OCI-LY1 (cell line): ENCODE results near the gene HELZ2.

Source experiments
- CTCF ChIP-seq: fragments of 200-600 bp; sonication (generic), shearing (Covaris generic); IDR thresholded peaks from 2 replicates; pipeline ENCODE4 v1.5.1; 2017; ENCODE audit warnings: mild to moderate bottlenecking, antibody characterized with exemption, low read length, moderate library complexity, mixed read lengths
- EZH2 ChIP-seq: fragments of 200-600 bp; sonication (generic), shearing (Covaris generic); IDR thresholded peaks from 2 replicates; pipeline ENCODE4 v1.8.0; 2017; ENCODE audit warnings: borderline replicate concordance, mixed run types, mild to moderate bottlenecking, antibody characterized with exemption, low read length, moderate library complexity, mixed read lengths

- TF ChIP-seq CTCF (no peak), EZH2 (no peak)
These were observed 24.3 kb downstream of the HELZ2 start for GRCh38 chr20:63549679-63550282.
